Prostate gland (tissue), 2 donors: ENCODE measurements around the gene NLGN4X. TPM values are rescaled to one million over a fixed set of nuclear protein-coding genes. Genes with fewer than 3 reads are reported as not detected.

ENCODE experiments used
- DNase-seq: peaks from one replicate; pipeline ENCODE4 v3.0.0-alpha.2; 2019; ENCODE audit warnings: low spot score
- H3K27ac ChIP-seq, 2 donors: fragments of 200-600 bp; sonication (generic); 2 replicates each; pipeline ENCODE4 v1.5.1; 2017 to 2019
- H3K27me3 ChIP-seq: fragments of 200-600 bp; sonication (generic); replicated peaks from 2 replicates; pipeline ENCODE4 v1.5.1; 2019; ENCODE audit not compliant: insufficient read depth
- H3K36me3 ChIP-seq, 2 donors: fragments of 200-600 bp; sonication (generic); 1 replicate in 1 of 2; 2 replicates in 1 of 2; pipeline versions ENCODE4 v1.5.1 to v1.8.1; 2017 to 2019
- H3K4me1 ChIP-seq: fragments of 200-600 bp; sonication (generic); replicated peaks from 2 replicates; pipeline ENCODE4 v1.5.1; 2019
- H3K4me3 ChIP-seq, 2 donors: fragments of 200-600 bp; sonication (generic); 2 replicates each; pipeline ENCODE4 v1.5.1; 2017 to 2019
- H3K9me3 ChIP-seq: fragments of 200-600 bp; sonication (generic); 2 replicates; pipeline ENCODE4 v1.5.1; 2017
- POLR2A ChIP-seq: fragments of 450-650 bp; IDR thresholded peaks from one replicate; pipeline ENCODE4 v1.6.1; 2016; ENCODE audit warnings: antibody characterized with exemption, mild to moderate bottlenecking
- POLR2AphosphoS5 ChIP-seq: sonication (generic); formaldehyde crosslinking; IDR thresholded peaks from one replicate; pipeline ENCODE4 v1.6.1; 2017; ENCODE audit warnings: antibody characterized with exemption
- WGBS: methylation state at CpG from one replicate; pipeline ENCODE4 v1.1.5; 2018; 5-methylcytosine and 5-hydroxymethylcytosine counted together
- intact Hi-C: fragments of 100-400 bp; cut with DNase I; formaldehyde crosslinking; loops from one replicate; pipeline ENCODE4 v1.14.2; 2022
- total RNA-seq, 2 donors: library from RNA; depleted of rRNA; stranded (reverse); fragments of >200 nt; gene quantifications; one replicate each; pipeline ENCODE4 v1.1.0, GENCODE V29; 2016
- TF ChIP-seq, protein P1 (sequence below), 4 experiments: fragments of 200-600 bp in 2 of 4; fragments of 450-650 bp in 2 of 4; sonication (generic) in 2 of 4; IDR thresholded peaks; 1 replicate in 3 of 4; 2 replicates in 1 of 4; pipeline ENCODE4 v1.5.1; 2016 to 2019; ENCODE audit warnings: antibody characterized with exemption in 4 of 4, mild to moderate bottlenecking in 2 of 4, moderate library complexity in 2 of 4

Gene NLGN4X
- total RNA-seq, 2 donors from 2014 or later = 0.36 to 13.2 TPM

DNA sequence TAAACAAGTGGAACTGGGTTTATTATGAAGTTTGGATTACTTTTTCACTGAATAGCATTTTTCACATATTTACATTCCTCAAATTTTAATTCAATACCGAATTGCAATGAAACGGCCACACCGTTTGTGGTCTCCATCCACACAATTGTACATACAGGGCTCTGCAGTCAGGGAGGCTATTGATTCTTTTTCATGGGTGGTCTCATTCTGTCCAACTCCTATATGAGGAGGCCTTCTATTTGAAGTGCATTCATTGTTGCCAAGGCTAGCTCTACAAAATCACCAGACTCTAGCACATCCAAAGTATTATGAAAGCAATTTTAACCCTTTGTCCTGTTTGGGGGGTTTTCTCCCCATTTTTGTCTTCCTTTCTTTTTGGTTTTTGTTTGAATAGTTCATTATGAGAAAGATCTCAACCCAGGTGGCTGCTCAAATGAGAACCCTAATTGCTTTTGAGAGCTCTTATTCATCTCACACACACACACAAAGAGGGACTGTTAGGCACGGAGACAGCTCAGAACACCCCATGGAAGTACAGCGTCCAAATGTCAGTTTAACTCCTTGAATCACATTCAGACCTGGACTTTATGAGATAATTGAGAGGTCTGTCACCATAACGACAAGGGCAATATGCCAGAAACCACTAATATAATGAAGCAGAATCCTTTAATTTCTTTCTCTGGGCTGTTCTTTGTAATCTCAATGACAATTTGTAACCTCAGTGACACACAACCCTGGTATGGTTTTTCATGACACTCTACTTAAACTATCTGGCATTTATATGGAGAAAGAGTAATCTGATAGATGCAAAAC, 79.4 kb downstream of the NLGN4X start:
- intact Hi-C loops = no loop called here
- WGBS = 44% methylated on average over 6 of the region's 6 CpGs

DNA sequence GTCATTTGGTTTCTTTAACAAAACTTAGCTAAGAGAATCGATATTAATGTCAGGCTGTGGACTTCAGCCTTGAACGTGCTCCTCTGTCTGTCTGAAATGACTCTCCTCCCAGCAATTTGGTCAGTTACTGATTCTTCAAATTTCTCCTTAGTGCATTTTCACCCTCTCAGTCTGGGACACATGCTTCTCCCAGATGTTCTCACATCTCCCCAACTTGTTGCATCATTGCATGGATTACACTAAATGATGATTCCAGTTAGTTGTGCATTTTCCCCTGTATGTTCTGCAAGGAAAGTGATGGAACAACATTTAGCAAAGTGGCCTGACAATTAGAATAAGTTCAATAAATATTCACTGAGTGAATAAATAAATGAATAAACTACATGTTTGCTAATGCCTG, 94.4 kb downstream of the NLGN4X start:
- TF ChIP-seq POLR2A (no peak), POLR2AphosphoS5 (no peak)
- TF ChIP-seq, protein P1, sequence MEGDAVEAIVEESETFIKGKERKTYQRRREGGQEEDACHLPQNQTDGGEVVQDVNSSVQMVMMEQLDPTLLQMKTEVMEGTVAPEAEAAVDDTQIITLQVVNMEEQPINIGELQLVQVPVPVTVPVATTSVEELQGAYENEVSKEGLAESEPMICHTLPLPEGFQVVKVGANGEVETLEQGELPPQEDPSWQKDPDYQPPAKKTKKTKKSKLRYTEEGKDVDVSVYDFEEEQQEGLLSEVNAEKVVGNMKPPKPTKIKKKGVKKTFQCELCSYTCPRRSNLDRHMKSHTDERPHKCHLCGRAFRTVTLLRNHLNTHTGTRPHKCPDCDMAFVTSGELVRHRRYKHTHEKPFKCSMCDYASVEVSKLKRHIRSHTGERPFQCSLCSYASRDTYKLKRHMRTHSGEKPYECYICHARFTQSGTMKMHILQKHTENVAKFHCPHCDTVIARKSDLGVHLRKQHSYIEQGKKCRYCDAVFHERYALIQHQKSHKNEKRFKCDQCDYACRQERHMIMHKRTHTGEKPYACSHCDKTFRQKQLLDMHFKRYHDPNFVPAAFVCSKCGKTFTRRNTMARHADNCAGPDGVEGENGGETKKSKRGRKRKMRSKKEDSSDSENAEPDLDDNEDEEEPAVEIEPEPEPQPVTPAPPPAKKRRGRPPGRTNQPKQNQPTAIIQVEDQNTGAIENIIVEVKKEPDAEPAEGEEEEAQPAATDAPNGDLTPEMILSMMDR (IDR thresholded peaks at IDR 0.05) = no peak

More for the DNA sequence above, 79.4 kb downstream of the NLGN4X start:
- no peak overlapping the region for H3K27ac ChIP-seq
- no peak for DNase-seq
- H3K9me3 ChIP-seq = no peaks in the 10 kb centered on the region
- no peaks in the 10 kb centered on the region for H3K27me3 ChIP-seq
- no peaks in the 10 kb centered on the region for H3K36me3 ChIP-seq
- no peak overlapping the region for H3K4me3 ChIP-seq
- H3K4me1 ChIP-seq = no peaks in the 10 kb centered on the region
- TF ChIP-seq POLR2AphosphoS5 = no peak
- TF ChIP-seq POLR2A = no peak
- TF ChIP-seq, protein P1 (IDR thresholded peaks at IDR 0.05) = no peak

DNA sequence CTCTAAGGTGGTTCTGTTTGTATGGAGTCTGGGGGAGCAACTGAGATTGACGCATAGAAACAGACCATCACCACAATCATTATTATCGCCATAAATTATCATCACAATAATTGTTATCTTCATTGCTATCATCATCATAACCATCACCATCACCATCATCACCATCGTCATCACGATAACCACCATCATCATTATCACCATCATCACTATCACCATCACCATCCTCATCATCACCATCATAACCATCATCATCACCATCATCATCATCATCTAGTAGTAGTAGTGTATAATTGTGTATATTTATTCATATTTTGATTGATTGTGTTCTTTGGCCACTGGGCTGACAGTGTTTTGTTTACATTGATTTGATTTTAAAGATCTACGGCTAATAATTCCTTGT, 95.7 kb downstream of the NLGN4X start:
- DNase-seq = no peak
- Histone ChIP-seq H3K27ac (no peak overlapping the region), H3K4me1 (no peaks in the 10 kb centered on the region), H3K36me3 (no peaks in the 10 kb centered on the region), H3K9me3 (no peaks in the 10 kb centered on the region), H3K27me3 (no peaks in the 10 kb centered on the region), H3K4me3 (no peak overlapping the region)
- TF ChIP-seq, protein P1 (IDR thresholded peaks at IDR 0.05) = no peak
- TF ChIP-seq POLR2A = no peak
- TF ChIP-seq POLR2AphosphoS5 = no peak
- intact Hi-C loops = no loop called here
- 98% methylated on average over 5 of the region's 5 CpGs for WGBS

More for the DNA sequence above, 94.4 kb downstream of the NLGN4X start:
- no peaks in the 10 kb centered on the region for H3K27me3 ChIP-seq
- no peaks in the 10 kb centered on the region for H3K9me3 ChIP-seq
- no peaks in the 10 kb centered on the region for H3K36me3 ChIP-seq
- intact Hi-C loops = no loop called here
- no peak overlapping the region for H3K4me3 ChIP-seq
- 100% methylated on average over 2 of the region's 2 CpGs for WGBS
- no peaks in the 10 kb centered on the region for H3K4me1 ChIP-seq
- DNase-seq = no peak
- H3K27ac ChIP-seq = no peak overlapping the region

DNA sequence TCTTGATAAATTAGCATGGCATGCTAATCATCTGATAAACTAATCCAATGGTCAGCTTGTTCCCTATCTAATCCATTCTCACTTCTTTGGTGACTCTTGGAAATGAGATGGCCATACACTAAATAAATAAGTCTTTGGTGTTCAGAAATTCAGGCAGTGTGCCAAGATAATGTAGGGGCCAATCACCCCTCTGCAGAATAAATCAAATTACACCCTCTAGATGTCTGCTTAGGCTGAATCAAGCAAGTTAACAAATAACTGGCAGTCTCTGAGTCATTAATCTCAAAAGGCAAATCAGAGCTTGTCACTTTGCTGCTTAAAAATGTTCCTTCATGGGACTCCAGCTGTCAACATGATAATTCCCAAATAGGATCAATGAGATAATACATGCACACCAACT, 97.4 kb downstream of the NLGN4X start:
- no peaks in the 10 kb centered on the region for H3K4me1 ChIP-seq
- no peak overlapping the region for H3K27ac ChIP-seq
- TF ChIP-seq POLR2A (no peak), POLR2AphosphoS5 (no peak)
- TF ChIP-seq, protein P1 (IDR thresholded peaks at IDR 0.05) = no peak
- DNase-seq = no peak
- no peaks in the 10 kb centered on the region for H3K9me3 ChIP-seq
- H3K36me3 ChIP-seq = no peaks in the 10 kb centered on the region
- no peak overlapping the region for H3K4me3 ChIP-seq
- intact Hi-C loops = no loop called here
- H3K27me3 ChIP-seq = no peaks in the 10 kb centered on the region

DNA sequence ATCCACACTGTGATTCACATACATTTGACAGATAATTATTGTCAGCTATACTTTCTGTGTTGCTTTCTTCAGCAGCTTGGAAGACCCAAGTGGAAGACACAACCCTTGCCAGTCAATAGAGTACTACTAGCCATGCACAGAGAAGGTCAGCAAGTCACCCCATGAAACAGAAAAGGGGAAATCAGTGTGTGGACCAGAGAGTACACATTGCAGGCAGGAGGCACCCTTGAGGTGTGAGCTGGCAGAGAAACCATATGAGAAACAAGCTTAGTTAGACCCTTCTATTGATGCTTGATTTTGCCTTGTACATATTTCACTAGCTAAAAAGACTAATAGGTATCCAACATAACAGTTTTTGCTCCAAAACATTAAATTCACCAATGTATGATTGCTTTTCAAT, 99.5 kb downstream of the NLGN4X start:
- no peak overlapping the region for H3K27ac ChIP-seq
- no peaks in the 10 kb centered on the region for H3K27me3 ChIP-seq
- no peaks in the 10 kb centered on the region for H3K36me3 ChIP-seq
- H3K4me3 ChIP-seq = no peak overlapping the region
- DNase-seq = no peak
- TF ChIP-seq POLR2AphosphoS5 (no peak), POLR2A (no peak)
- TF ChIP-seq, protein P1 (IDR thresholded peaks at IDR 0.05) = no peak
- intact Hi-C loops = no loop called here
- H3K9me3 ChIP-seq = no peaks in the 10 kb centered on the region
- H3K4me1 ChIP-seq = no peaks in the 10 kb centered on the region
